Muscle of leg (tissue), 11 donors: ENCODE measurements around the gene RNF208. TPM values are rescaled to one million over a fixed set of nuclear protein-coding genes. Genes with fewer than 3 reads are reported as not detected.

Experiments
- DNase-seq: peaks from one replicate; pipeline ENCODE4 v3.0.0; 2013
- H3K27ac ChIP-seq: one replicate; pipeline ENCODE4 v1.5.1; 2013; ENCODE audit warnings: mild to moderate bottlenecking, low read length, control low read depth
- H3K27me3 ChIP-seq: one replicate; pipeline ENCODE4 v1.6.1; 2013; ENCODE audit warnings: low read length; ENCODE audit not compliant: control insufficient read depth, insufficient read depth
- H3K36me3 ChIP-seq: one replicate; pipeline ENCODE4 v1.6.1; 2013; ENCODE audit warnings: low read length; ENCODE audit not compliant: control insufficient read depth, insufficient read depth
- H3K4me1 ChIP-seq: one replicate; pipeline ENCODE4 v1.6.1; 2013; ENCODE audit warnings: low read length; ENCODE audit not compliant: control insufficient read depth, insufficient read depth
- H3K4me3 ChIP-seq: one replicate; pipeline ENCODE4 v1.5.1; 2013; ENCODE audit warnings: low read length, control low read depth
- H3K9me3 ChIP-seq: replicated peaks from 2 replicates; pipeline ENCODE4 v1.6.1; 2013; ENCODE audit warnings: low read depth, low read length; ENCODE audit not compliant: control insufficient read depth
- WGBS: methylation state at CpG from one replicate; pipeline ENCODE4 v1.1.5; 2013; ENCODE audit warnings: missing lambda C conversion rate; ENCODE audit not compliant: insufficient coverage; 5-methylcytosine and 5-hydroxymethylcytosine counted together
- polyA plus RNA-seq, 8 donors: library from polyadenylated mRNA; unstranded; fragments of 120-200 nt; gene quantifications; one replicate each; pipeline versions ENCODE4 v1.2.1 to v1.2.3, GENCODE V29; 2013; ENCODE audit warnings: inconsistent platforms in 1 of 8, low replicate concordance in 1 of 8; ENCODE audit not compliant: insufficient read length in 8 of 8, insufficient read depth in 1 of 8
- total RNA-seq: library from RNA; stranded (reverse); fragments of 120-200 nt; gene quantifications from one replicate; pipeline ENCODE4 v1.2.4, GENCODE V29; 2013

The RNF208 gene
- total and polyA plus RNA-seq, 9 donors, result 0.18 to 5.1 (median 2.6) TPM

DNA sequence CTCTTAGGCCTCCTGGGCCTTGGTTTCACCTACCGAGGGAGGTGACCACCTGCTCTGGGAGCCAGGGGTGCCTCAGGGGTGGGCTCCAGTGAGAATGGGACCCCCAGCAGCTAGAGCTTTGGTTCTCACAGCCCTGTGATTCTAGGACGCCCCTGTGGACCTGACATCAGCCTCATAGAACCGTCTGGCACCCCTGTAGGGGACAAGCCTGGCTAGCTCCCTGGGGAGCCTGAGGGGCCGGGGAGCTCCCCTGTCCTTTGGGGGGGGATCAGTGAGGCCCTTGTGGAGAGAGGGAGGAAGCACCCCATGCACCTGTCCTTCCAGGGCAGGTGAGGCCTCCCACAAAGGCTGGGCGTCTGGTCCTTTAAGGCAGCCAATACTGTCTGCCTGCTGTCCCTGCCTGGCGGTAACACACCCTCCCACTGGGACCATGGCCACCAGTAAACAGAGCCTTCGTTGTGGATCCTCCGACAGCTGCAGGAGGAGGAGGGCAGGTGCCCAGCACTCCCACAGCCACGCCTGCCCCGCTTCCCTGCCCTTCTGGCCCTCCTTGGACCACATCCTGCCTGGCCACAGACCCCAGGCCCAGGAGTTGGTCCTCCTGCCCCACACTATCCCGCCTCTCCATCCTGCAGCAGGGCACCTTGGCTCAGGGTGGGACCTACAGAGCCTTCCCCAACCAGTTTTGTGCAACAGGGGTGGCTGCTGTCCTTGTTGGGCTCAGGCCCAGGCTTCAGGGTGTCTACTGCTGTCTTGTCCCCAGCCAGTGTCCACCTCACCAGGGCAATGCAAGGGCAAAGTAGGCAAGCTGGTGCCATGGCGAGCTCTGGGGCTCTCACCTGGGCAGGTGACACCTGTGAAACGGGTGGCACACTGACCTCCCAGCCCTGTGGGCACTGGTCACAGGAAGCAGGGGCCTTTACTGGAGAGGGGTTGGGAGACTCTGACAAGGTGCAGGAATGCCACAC, 16.0 kb upstream of the RNF208 start:
- peaks cover 65% of the 10 kb centered on the region for H3K4me1 ChIP-seq
- H3K27ac ChIP-seq, result peak overlapping the region; percentile 98
- peaks cover 11% of the 10 kb centered on the region for H3K27me3 ChIP-seq
- H3K36me3 ChIP-seq, result peaks cover 12% of the 10 kb centered on the region
- peak; percentile 83 for DNase-seq
- H3K4me3 ChIP-seq, result peak overlapping the region; percentile 11
- no peaks in the 10 kb centered on the region for H3K9me3 ChIP-seq
- 58% methylated on average over 10 of the region's 13 CpGs for WGBS

- Histone ChIP-seq H3K27me3 (peaks cover 20% of the 10 kb centered on the region), H3K27ac (peak overlapping the region; percentile 98), H3K36me3 (peaks cover 2% of the 10 kb centered on the region), H3K4me1 (peaks cover 59% of the 10 kb centered on the region), H3K9me3 (no peaks in the 10 kb centered on the region), H3K4me3 (peak overlapping the region; percentile 31)
- peak; percentile 64 for DNase-seq
- WGBS, result 29% methylated on average over 7 of the region's 11 CpGs
These were observed 14.9 kb upstream of the RNF208 start for GRCh38 chr9:137236936-137237421.

DNA sequence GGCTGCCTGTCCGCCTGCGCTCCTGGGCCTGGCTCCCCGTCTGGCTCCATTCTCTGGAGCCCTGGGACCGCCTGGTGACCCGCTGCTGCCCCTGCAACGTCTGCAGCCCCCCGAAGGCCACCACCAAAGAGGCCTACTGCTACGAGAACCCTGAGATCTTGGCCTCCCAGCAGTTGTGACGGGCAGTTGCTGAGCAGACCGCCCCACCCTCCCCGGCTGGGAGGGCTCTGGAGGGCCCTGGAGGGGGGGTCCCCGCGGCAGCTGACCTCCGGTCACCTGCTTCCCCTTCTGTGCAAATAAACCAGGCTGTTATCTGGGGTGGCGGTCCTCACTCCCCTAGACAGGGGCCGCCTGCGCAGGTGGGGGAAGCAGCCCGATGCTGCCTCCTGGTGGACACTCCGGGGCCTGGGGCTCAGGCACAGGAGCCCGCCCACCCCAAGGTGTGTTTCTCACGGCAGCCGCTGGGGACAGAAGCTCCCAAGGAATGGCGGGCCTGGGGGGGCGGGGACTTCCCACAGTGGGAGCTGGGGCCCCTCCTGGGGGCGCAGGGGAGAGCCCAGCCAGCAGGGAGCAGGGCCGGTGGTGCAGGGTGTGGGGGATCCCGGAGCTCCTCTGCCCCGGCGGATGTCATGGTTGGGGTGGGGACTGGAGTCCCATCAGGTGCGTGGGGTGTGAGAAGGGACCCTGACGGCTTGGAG, 14.3 kb upstream of the RNF208 start:
- Histone ChIP-seq H3K27me3 (peaks cover 23% of the 10 kb centered on the region), H3K36me3 (no peaks in the 10 kb centered on the region), H3K9me3 (no peaks in the 10 kb centered on the region), H3K27ac (peak overlapping the region; percentile 98), H3K4me1 (peaks cover 58% of the 10 kb centered on the region), H3K4me3 (peak overlapping the region; percentile 31)
- DNase-seq, result peak; percentile 83
- WGBS, result 9% methylated on average over 27 of the region's 31 CpGs

DNA sequence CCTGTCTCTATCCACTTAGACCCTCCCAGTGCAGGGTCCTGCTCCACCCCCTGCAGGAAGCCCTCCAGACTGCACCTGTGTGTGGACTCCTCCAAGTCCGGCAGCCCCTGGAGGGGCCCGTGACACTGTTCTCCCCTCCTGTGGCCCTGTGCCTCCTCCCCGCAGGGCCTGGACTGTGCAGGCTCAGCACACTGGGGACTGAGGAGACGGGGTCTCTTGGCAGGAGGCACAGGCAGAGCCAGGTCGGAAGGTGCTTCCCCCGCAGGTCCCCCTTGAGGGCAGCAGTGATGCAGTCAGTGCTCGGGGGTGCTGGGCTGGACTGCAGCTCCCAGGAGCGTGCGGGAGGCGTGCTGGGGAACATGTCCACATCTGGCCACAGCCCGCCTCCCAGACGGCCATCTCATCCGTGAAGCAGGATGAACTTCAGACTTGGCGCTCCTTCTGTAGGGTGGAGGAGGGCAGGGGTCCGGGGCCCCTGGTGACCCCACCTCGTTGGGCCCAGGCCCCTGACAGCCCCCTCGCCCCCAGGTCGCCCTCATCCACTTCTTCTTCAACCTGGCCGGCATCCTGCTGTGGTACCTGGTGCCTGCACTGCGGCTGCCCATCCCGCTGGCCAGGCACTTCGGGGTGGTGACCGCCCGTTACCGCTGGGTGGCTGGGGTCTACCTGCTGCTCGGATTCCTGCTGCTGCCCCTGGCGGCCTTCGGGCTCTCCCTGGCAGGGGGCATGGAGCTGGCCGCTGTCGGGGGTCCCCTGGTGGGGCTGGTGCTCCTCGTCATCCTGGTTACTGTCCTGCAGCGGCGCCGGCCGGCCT, 13.6 kb upstream of the RNF208 start:
- Histone ChIP-seq H3K27me3 (peaks cover 23% of the 10 kb centered on the region), H3K9me3 (no peaks in the 10 kb centered on the region), H3K4me1 (peaks cover 58% of the 10 kb centered on the region), H3K27ac (peak overlapping the region; percentile 64), H3K4me3 (peak overlapping the region; percentile 14), H3K36me3 (no peaks in the 10 kb centered on the region)
- WGBS, result 52% methylated on average over 35 of the region's 35 CpGs
- no peak for DNase-seq

DNA sequence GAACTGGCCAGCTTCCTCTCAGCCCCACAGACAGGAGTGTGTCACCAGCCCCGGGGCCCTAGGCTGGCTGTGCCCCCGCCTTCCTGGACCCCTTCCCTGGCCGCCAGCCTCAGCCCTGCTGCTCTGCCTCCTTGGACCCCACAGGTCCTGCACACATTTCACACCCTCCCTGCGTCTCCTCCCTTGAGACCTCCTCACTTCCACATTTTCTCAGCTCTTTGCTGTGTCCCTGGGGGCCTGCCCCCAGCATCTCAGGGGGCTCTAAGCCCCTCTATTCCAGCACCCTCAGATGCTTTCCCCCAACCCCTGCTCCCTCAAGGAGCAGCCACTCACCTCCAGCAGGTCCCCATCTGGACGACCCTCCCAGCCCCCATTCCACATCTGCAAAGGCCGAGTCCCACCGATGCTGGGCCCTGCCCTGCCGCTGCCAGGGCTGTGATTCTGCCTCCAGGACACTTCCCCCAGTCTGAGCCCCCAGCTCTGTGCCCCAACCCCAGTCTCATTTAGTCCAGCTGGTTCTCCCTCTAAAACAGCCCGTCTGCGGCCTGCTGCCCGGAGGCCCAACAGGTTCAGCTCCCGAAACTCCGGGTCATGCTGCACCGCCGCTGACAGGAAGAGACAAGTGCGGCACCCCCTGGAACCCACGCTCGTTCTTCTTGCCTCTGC, 12.9 kb upstream of the RNF208 start:
- peaks cover 58% of the 10 kb centered on the region for H3K4me1 ChIP-seq
- no peak for DNase-seq
- WGBS, result 64% methylated on average over 17 of the region's 18 CpGs
- no peaks in the 10 kb centered on the region for H3K36me3 ChIP-seq
- no peak overlapping the region for H3K4me3 ChIP-seq
- peaks cover 27% of the 10 kb centered on the region for H3K27me3 ChIP-seq
- no peaks in the 10 kb centered on the region for H3K9me3 ChIP-seq
- no peak overlapping the region for H3K27ac ChIP-seq

- H3K27me3 ChIP-seq, result peaks cover 30% of the 10 kb centered on the region
- no peak overlapping the region for H3K27ac ChIP-seq
- no peak overlapping the region for H3K4me3 ChIP-seq
- no peaks in the 10 kb centered on the region for H3K9me3 ChIP-seq
- H3K4me1 ChIP-seq, result peaks cover 52% of the 10 kb centered on the region
- no peak for DNase-seq
- WGBS, result 64% methylated on average over 25 of the region's 40 CpGs
- no peaks in the 10 kb centered on the region for H3K36me3 ChIP-seq
These were observed 12.1 kb upstream of the RNF208 start for GRCh38 chr9:137234055-137234697.

GRCh38 chr9:137233143-137233980, 11.3 kb upstream of the RNF208 start:
- no peaks in the 10 kb centered on the region for H3K36me3 ChIP-seq
- 77% methylated on average over 28 of the region's 40 CpGs for WGBS
- peaks cover 32% of the 10 kb centered on the region for H3K27me3 ChIP-seq

GRCh38 chr9:137232510-137232909, 10.5 kb upstream of the RNF208 start:
- Histone ChIP-seq H3K27ac (no peak overlapping the region), H3K4me3 (no peak overlapping the region), H3K27me3 (peaks cover 35% of the 10 kb centered on the region), H3K36me3 (no peaks in the 10 kb centered on the region), H3K9me3 (no peaks in the 10 kb centered on the region), H3K4me1 (peaks cover 39% of the 10 kb centered on the region)
- no peak for DNase-seq
- 76% methylated on average over 24 of the region's 24 CpGs for WGBS

More at GRCh38 chr9:137233143-137233980, 11.3 kb upstream of the RNF208 start:
- Histone ChIP-seq H3K4me1 (peaks cover 43% of the 10 kb centered on the region), H3K4me3 (no peak overlapping the region), H3K9me3 (no peaks in the 10 kb centered on the region), H3K27ac (no peak overlapping the region)
- no peak for DNase-seq
